Left colon (tissue), 2 donors: Measurements from ENCODE around the gene SH3TC2. TPM values are rescaled to one million over a fixed set of nuclear protein-coding genes. Genes with fewer than 3 reads are reported as not detected.

Experiments
- ATAC-seq: fragments of 200-7000 bp; cut with Tn5 transposase; one replicate; pipeline ENCODE4 v1.9.1; 2020; ENCODE audit warnings: mild to moderate bottlenecking, moderate library complexity
- DNase-seq, 2 donors: peaks; one replicate each; pipeline ENCODE4 v3.0.0-alpha.2; 2020
- intact Hi-C, 2 donors: fragments of 100-400 bp; cut with DNase I in 1 of 2; cut with micrococcal nuclease in 1 of 2; formaldehyde crosslinking; loops; one replicate each; pipeline versions ENCODE4 v1.11.2 to v1.14.0; 2022; cut with DNase I, micrococcal nuclease
- total RNA-seq, 2 donors: library from RNA; stranded (reverse); fragmentation: NEBNext Ultra II Directional; extraction: Animal tissue kit (Norgen Biotek cat#: 25700); gene quantifications; one replicate each; pipeline ENCODE4 v1.2.1, GENCODE V29; 2021
- donor health status: DM: no; HTN: no; CAD: no.
- donor health status: DM: yes; HTN: yes; CAD: no.

Gene SH3TC2
- total RNA-seq, 2 donors from 2014 or later, result 0.47 to 2.4 TPM

DNA sequence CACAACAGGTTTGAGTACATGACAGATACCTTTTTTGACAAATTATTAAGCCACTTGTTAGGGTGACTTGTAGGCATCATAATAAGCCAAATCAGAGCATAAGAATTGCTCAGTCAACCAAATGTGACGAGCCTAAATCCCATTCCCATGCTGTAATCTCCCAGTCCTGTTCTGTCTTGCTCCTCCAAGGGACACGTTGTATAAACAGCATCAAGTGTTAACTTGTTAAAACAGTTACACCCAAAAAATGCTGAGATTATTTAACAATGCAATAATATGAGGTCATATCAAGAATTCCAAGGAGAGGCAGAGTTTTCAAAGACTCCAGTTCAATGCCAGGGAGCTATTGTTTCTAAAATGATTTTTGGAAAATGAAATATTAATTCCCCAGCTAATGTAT lies 76.2 kb downstream of the SH3TC2 start:
- intact Hi-C loops, result no loop called here
- ATAC-seq (no peak), DNase-seq (no peak)

DNA sequence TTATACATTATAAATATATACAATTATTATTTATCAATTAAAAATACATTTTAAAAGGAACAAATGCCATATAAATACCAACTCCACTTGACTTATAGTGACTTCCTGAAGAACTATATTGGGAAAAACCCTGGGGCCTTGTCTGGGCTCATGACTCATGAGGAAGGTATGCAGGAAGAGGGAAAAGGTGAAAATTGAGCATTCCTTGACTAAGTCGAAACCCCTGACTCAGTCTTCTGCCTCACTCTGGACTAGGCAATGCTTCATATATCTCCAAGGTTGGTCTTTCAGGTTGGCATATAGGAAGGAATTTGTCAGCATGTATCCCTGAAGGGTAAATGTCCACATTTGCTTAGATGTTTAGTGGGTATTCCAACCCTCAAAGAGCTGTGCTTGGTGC lies 78.5 kb downstream of the SH3TC2 start:
- intact Hi-C loops, result no loop called here
- DNase-seq (no peak), ATAC-seq (no peak)

DNA sequence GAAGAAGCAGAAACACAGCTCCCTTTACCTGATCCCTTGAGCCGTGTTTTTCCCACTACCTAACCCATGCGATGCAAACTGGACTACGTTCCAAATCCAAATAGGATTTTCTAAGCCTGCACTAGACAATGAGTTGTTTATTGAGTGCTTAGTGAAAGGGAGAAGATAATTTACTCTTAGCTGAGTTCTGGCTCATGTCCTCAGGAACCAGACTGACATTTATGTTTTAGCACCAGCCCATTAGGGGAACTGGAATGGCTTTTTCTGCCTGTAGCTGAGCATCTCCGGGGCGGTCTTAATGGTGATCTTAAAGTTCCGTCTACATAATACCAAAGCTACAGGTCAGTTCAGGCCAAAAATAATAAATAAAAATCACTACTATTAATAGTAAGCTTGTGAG lies 81.5 kb downstream of the SH3TC2 start:
- no peak for ATAC-seq

DNA sequence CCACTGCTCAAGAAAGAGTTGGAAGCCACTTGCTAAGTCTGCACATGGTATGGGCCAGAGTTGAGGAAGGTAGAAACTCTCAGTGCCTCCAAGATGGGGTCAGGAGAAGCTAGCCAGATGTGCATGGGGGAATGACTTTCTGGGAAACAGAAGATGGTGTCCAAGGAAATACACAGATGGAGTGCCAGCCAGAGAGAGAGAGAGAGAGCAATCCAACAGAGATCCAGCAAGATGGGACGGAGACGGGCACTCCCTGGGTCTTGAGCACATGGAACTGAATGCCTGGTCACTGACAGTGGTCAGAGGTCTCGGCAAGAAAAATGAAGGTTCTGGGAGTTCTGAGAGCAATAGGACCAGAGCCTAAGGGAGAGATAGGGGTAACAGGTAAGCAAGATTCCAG lies 82.1 kb downstream of the SH3TC2 start:
- intact Hi-C loops, result no loop called here
- DNase-seq (no peak), ATAC-seq (no peak)

More for the DNA sequence above, 81.5 kb downstream of the SH3TC2 start:
- intact Hi-C loops, result no loop called here
- DNase-seq, result no peak

DNA sequence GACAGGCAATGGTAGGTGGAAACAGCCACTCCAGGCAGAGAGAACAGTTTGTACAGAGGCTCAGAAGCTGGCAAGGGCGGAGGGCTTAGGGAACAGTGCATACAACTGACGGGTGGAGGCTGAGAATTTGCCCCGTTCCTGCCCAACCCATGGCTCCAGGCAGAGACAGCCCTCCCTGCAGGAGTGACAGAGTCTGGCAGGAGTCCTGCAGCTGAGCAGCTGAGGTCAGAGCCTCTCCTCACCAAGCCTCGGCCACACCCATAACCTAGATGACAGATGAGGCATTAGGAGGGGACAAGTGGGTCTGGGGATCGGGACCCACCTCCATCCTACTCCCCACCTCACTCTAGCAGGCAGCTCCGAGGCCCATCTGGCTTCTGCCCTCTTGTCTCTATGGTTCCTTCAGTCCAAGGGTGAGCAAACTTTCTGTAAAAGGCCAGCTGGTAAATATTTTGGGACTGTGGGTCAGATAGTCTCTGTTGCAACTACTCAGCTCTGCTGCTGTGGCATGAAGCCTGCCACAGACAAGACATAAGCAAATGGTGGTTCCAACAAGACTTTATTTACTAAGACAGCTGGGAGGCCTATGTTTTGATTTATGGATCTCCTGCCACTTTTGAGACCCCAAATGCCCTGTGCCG lies 83.7 kb downstream of the SH3TC2 start:
- DNase-seq (peak; percentile 28 to 40), ATAC-seq (peak; percentile 85)
- intact Hi-C loops, result no loop called here

DNA sequence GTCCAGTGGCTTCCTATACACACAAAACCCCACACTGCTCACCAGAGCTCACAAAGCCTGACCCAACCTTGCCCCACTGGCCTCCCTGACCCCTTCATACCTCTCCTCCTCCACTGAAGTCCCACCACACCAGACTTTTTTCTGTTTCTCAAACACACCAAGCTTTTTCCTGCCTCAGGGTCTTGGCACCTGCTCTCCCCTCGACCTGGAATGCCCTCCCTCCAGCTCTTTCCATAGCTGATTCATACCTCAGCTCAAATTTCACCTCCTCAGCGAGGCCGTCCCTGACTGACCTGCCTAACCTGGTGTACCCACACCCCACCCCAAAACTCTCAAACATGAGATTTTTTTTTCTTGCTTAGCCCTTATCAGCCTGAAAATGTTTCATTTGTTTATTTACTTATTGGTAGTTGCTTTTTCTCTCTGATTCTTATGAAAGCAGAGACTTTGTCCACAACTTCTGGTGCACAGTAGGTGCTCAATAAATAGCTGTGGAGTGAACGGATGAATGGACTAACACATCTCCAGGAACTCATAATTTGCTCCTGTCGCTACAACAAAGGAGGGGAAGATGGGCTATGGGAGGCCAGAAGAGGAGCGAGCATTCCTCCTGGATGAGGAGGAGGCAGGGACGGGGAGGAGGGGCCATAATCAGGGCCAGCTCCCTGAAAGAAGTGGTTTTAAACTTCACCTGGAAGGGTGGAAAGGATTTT lies 84.3 kb downstream of the SH3TC2 start:
- no peak for ATAC-seq
- no peak for DNase-seq
- intact Hi-C loops, result no loop called here

DNA sequence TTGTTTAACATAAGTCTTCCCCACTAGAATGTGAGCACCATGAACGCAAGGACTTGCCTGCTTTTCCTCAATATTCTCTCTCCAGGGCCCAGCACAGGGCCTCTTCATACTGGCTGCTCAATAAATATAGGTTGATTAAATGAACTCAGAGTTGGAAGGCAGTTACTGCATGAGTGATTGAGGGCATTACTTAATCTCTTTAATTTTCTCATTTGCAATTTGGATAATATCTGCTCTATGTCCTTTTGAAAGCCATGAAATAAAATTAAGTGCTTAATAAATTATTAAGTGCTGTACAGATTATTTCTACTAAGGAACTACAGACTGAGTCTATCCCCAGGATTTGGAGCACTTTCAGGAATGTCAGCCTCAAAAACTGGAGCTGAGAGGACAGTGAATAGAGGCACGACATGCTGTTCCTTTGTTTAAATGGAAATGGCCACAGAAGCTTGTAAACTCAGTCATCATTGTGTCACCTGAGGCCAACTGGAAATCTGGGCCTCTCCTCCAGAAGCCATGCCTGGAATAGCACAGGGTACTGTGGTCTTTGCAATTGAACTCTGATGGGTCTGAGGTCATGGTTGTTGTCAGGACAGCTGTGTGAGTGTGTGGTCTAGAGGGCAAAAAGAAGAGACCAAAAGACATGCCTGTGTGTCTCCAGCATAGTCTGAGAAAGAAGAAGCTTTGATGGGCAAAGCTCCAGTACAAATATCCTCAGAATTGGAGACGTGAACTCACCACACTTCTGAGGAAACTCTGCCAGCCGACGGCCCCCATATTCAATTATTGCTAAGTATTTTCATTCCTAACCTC lies 86.1 kb downstream of the SH3TC2 start:
- intact Hi-C loops, result no loop called here
- no peak for DNase-seq
- no peak for ATAC-seq

DNA sequence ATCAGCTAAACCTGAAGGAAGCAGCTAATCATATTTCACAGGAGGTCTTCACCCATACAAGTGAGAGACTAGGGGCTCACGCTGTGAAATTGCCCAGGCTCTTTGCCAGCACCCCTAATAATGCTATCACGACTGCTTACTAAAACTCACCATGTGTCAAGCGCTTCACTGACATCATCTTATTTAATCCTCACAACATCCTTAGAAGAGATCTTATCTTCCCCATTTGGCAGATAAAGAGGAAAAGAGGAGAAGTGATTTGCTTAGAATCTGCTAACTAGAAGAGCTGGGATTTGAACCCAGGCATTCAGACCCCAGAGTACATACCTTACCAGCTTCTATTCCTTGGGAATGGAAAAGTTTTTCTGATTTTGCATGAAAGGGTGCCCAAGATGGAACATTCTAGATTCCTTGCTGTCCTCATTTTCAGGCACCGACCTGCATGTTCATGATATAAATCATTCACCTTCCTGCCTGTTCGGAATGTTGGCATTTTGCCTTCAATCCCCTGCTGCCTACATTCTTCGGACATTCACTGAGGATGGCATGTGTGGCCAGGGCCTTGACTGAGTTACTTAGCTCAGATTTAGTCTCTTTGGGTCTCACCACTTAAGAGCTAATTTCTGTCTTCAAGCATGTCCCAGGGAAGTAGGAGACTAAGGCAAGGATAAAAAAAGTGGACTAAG lies 88.1 kb downstream of the SH3TC2 start:
- no peak for DNase-seq
- intact Hi-C loops, result no loop called here
- ATAC-seq, result no peak

DNA sequence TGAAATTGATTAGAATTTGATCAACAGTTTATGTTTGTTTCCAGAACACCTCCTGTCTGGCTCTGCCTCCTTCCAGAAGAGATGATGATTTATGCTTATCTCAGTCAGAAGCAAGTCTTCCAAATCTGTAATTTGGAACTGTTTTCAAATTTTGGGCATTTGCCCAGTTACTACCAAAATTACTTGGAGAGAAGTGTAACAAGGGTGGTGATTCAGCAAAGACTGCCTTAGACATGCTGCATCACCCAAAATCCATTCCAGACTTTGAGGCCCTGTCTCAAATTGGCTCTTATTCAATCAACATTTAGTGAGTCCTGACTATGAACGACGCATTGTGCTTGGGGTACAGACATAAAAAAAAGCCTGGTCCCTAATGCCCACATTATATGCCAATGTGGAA lies 89.4 kb downstream of the SH3TC2 start:
- DNase-seq, result no peak
- no peak for ATAC-seq
- intact Hi-C loops, result no loop called here

DNA sequence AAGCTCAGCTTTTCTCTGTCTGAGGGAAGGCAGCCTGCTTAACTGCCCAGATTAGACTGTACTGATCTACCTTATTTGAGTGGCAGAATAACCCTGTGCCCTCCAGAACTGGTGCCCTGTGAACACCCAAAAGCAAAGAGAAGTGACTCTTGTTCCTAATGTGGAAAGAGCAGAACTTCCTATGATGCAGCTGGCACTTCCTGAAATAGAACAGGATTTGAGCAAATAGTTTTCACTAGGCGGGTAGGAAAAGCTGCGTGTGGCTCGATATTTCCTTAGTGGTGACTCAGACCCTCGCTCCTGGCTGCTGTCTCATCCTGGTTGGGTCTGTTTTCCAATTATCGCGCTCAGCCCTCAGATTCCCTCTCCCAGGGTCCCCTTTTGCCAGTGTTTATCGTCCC lies 89.9 kb downstream of the SH3TC2 start:
- intact Hi-C loops, result no loop called here
- no peak for DNase-seq

DNA sequence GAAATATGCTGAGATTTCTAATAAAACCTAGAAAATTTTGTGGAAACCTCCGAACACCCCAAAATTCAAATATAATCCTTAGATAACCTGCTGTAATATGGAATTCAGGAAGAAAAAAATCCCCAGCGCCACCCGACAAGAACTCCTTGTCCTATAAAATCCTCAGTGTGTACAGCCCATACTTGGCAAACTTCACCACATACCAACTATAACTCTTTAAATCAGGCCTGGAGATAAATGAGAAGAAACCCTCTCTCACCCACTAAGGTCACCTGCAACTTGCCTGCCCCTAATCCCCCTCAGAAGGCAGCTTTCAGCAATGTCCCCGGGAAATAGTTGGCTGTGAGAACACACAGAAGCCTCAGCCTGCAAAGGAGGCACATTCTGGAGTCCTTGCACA lies 90.5 kb downstream of the SH3TC2 start:
- intact Hi-C loops, result no loop called here
- DNase-seq, result no peak
- no peak for ATAC-seq

More for the DNA sequence above, 89.9 kb downstream of the SH3TC2 start:
- ATAC-seq, result no peak

DNA sequence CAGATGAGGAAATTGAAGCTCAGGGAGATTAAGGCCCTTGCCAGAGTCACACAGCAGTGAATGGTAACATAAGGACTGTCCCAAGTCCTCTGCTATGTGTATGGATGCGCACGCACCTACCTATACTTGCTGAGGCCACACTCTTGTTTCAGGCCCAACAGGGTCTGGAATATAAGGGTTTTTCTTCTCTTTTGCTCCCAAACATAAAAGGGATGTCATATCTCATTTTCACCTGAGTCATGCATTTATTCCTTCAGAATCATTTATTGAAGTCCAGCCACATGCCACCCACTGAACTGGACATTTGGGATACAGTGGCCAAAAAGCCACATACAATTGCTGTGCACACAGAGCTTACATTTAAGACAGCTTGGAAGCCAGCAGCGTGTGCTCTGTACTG lies 92.0 kb downstream of the SH3TC2 start:
- intact Hi-C loops, result no loop called here
- DNase-seq (no peak), ATAC-seq (no peak)

DNA sequence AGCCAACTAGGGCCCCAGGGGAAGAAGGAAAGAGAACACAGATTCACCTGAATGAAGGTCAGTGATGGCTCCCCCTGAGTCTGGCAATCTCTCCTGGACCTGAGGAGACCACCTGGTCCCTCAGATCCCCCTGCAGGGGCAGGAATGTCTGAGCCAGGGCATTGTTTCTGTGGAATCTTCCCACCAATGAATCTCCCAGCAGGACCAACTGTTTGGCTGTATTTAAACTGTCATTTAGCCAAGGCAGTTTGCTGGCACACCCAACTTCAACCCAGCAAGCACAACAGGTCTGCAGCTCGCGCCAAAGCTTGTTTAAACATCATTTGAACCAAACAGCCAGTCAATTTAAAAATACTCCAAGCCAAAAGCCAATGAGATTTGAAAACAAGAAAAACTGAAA lies 92.6 kb downstream of the SH3TC2 start:
- peak; percentile 54 to 64 for DNase-seq
- intact Hi-C loops, result no loop called here

DNA sequence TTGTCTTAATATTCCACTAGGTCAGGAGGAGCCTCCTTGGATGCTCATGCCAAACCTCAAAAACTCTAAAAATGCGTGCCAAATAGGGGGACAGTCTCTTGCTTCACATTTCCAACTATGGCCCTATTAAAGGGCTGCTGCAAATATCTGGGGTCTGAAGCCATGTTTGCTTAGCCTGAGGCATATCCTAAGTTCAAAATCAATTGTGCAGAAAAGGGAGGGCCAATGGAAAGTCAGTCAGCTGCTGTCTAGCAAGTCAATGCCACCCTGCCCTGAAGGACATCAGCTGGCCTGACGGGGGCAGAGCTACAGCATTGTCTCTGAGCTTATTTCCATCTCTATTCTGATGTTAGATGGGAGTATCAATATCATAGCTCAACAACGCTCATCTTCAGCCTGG lies 93.6 kb downstream of the SH3TC2 start:
- no peak for ATAC-seq
- DNase-seq, result no peak
- intact Hi-C loops, result no loop called here

More for the DNA sequence above, 92.6 kb downstream of the SH3TC2 start:
- ATAC-seq, result peak; percentile 76

DNA sequence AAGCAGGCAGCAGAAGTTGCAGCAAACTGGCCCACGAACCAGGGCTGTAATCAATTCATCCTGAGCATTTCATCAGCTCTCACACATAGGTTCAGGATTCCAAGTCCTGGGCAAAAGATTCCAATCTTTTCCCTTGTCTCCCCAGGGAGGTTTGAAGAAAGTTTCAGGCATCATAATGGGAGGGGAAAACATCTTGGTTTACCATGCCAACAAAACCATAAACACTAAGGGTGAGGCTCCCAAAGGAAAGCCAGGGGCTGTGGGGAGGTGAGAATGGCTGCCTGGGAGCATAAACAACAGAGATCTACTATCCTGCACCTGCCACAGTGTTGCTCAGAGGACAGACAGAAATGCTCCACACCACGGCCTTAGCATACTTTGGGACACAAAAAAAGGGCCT lies 94.6 kb downstream of the SH3TC2 start:
- intact Hi-C loops, result no loop called here
- ATAC-seq (peak; percentile 38), DNase-seq (no peak)

DNA sequence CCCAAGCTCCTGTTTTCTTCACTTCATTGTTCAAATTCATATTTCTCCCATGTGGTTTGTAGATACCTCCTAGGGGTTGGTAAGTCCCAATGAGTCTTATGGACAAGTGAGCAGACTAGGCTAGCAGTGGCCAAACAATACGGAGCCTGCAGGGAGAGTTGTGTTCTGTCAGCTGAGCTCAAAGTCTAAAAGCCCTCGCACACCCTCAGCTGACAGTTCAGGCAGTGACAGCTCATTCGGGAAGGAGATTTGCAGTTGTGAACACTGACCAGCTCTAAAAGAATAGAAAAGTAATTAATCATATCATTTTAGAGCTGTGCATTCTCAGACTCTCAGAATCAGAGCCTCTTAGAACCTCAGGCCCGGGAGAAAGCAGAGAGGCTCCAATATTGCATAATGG lies 95.1 kb downstream of the SH3TC2 start:
- DNase-seq, result peak in 1 of 2 donors; percentile 27
- intact Hi-C loops, result no loop called here
- peak; percentile 94 for ATAC-seq

DNA sequence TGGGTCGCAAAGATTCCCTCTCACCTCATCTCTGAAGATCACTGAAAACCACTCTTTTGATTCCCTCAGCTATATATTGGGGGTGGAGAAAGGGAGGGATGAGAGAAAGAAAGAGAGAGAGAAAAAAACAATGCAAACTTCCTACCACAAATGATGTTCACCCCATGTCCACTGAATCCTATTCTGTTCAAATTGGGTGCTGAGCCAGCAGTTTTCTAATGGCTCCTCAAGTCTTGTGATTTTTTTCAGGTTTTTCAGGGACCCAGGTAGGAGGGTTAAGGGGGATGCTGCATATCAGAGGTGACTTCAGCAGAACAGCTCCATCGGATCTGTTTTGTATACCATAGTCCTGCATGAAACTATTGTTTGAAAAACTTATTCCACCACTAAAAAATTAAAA lies 95.9 kb downstream of the SH3TC2 start:
- no peak for DNase-seq
- intact Hi-C loops, result no loop called here
- no peak for ATAC-seq

DNA sequence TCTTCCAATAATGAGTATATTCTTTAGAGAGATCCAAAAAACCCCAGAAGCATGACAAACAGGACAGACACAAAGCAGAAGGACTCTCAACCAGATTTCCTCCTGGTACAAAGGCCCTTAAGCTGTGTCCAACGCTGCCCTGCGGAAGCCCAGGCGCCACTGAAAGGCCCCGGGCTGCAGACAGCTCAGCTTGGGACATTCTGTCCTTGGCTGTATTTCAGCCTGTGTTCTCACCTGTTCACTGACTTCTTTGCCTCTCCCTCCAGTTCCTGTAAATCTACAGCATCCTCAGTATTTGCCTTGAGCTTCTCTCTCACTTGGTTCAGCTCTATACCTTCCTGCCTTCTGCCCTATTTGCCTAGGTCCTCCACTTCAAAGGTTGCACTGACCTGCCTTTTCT lies 96.5 kb downstream of the SH3TC2 start:
- intact Hi-C loops, result no loop called here
- ATAC-seq, result no peak

DNA sequence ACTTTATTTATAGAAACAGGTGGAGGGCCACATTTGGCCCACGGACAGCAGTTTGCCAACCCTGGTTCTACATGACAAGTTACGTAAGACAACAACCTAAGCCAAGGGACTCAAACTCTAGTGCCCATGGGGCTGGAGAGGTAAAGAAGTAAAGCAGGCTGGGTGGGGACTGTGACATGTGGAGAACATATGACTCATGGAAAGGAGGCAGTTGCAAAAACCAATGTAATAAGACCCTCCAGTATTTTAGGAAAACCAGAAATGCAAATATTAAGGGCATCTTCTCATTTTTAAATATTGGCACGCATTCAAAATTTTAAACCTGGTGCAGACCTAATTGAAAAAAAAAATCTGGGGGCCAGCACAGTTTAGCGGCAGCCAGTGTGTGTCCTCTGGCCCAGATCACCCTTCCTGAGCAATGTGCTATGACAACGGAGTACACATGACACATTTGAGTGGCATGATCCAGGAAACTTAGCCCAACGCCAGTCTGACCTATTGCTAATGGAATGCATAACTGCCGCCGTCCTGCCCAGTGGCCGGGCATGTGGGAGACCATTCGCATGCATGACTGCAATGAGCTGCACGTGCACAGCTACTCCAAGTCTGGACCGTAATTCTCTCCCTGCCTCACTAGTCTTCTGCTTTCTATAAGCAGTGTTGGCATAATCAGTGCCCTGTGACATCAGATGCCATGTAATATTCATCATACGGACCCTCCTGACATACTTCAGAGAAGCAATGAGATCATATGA lies 97.2 kb downstream of the SH3TC2 start:
- DNase-seq, result no peak
- no peak for ATAC-seq
- intact Hi-C loops, result no loop called here

More for the DNA sequence above, 96.5 kb downstream of the SH3TC2 start:
- no peak for DNase-seq
